Erythroblast (primary cell): ENCODE results near the gene TNFRSF25.

Experiments used
- GATA1 ChIP-seq: IDR thresholded peaks from 2 replicates; pipeline ENCODE4 v1.6.1; 2011; ENCODE audit warnings: low read depth, mild to moderate bottlenecking, control low read depth, low read length, moderate library complexity
- POLR2A ChIP-seq: IDR thresholded peaks from 2 replicates; pipeline ENCODE4 v1.6.1; 2011; ENCODE audit warnings: mild to moderate bottlenecking, low read length

DNA sequence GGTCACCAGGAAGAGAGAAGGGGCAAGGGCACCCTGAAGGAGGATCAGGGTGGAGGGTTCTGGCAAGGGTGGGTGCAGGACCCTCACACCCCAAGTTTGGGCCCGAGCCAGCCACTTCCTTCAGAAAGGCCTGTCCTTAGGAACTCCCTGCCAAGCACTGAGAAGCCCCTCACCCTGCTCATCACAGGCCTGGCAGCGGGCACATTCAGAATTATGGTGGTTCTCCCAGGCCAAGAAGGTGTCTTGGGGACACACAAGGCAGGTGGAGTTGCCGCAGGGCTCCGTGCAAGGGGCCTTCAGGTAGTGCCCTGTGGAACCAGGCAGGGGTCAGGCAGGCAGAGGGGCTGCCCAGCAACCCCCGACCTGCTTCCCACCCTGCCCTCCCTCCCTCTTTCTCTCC lies 1.1 kb downstream of the TNFRSF25 start:
- TF ChIP-seq POLR2A (no peak), GATA1 (no peak)
